Stimulated activated CD4-positive, alpha-beta T cell treated with anti-CD3 and anti-CD28 coated beads, TNF-alpha, amount 100 ng/mL, for 1 hour (primary cell): ENCODE data around the gene NASP.

Experiments
- DNase-seq, 3 donors: peaks; one replicate each; pipeline ENCODE4 v3.0.0-alpha.2; 2020; ENCODE audit warnings: low read depth in 3 of 3, low spot score in 1 of 3

NASP gene

GRCh38 chr1:45617618-45618017 lies 33.8 kb downstream of the NASP start:
- DNase-seq: no peak

GRCh38 chr1:45619149-45619921 lies 35.5 kb downstream of the NASP start:
- DNase-seq: no peak

- no peak for DNase-seq
Measured at GRCh38 chr1:45620588-45621500, 37.0 kb downstream of the NASP start.

GRCh38 chr1:45621501-45621836 lies 37.6 kb downstream of the NASP start:
- no peak for DNase-seq

- DNase-seq: no peak
Measured at GRCh38 chr1:45621895-45622523, 38.2 kb downstream of the NASP start.

- no peak for DNase-seq
Measured at GRCh38 chr1:45622524-45623394, 38.9 kb downstream of the NASP start.

- DNase-seq: no peak
Measured at GRCh38 chr1:45623972-45624371, 40.1 kb downstream of the NASP start, which contains the start of gene CCDC17. Gene CCDC17, minus strand, starts transcription at chr1:45624054. Its CDS starts 145 bp downstream, at chr1:45623909.

- no peak for DNase-seq
Measured at GRCh38 chr1:45629035-45629434, 45.2 kb downstream of the NASP start.

- DNase-seq: no peak
Measured at GRCh38 chr1:45630429-45630828, 46.6 kb downstream of the NASP start.

GRCh38 chr1:45635211-45635610 lies 51.4 kb downstream of the NASP start:
- DNase-seq: no peak

GRCh38 chr1:45640293-45640692 lies 56.5 kb downstream of the NASP start:
- DNase-seq: no peak

- DNase-seq: no peak
Measured at GRCh38 chr1:45643321-45643720, 59.5 kb downstream of the NASP start.

- DNase-seq: no peak
Measured at GRCh38 chr1:45643978-45644377, 60.1 kb downstream of the NASP start.

- no peak for DNase-seq
Measured at GRCh38 chr1:45644661-45645060, 60.8 kb downstream of the NASP start.

GRCh38 chr1:45647248-45648021 lies 63.6 kb downstream of the NASP start:
- DNase-seq: no peak

- DNase-seq: no peak
Measured at GRCh38 chr1:45654540-45655280, 70.9 kb downstream of the NASP start.

GRCh38 chr1:45656573-45657226 lies 72.9 kb downstream of the NASP start:
- no peak for DNase-seq

- DNase-seq: no peak
Measured at GRCh38 chr1:45658171-45658570, 74.3 kb downstream of the NASP start.

GRCh38 chr1:45659222-45659621 lies 75.4 kb downstream of the NASP start:
- DNase-seq: no peak
